Tibial artery (tissue), 4 donors: ENCODE data around the gene IL12RB1.

Experiments used
- DNase-seq, 2 donors: peaks; one replicate each; pipeline ENCODE4 v3.0.0-alpha.2; 2019
- H3K27ac ChIP-seq, 2 donors: fragments of 200-600 bp; sonication (generic) in 1 of 2; 1 replicate in 1 of 2; 2 replicates in 1 of 2; pipeline ENCODE4 v1.5.1; 2018 to 2019; ENCODE audit warnings: mild to moderate bottlenecking in 1 of 2
- H3K27me3 ChIP-seq, 2 donors: fragments of 200-600 bp; sonication (generic) in 1 of 2; one replicate each; pipeline versions ENCODE4 v1.5.1 to v1.6.0; 2016 to 2019
- H3K36me3 ChIP-seq, 3 donors: fragments of 200-600 bp; sonication (generic) in 2 of 3; one replicate each; pipeline ENCODE4 v1.5.1; 2016 to 2019; ENCODE audit warnings: mild to moderate bottlenecking in 2 of 3
- H3K4me1 ChIP-seq, 4 donors: fragments of 200-600 bp; sonication (generic) in 2 of 4; 1 replicate in 3 of 4; 2 replicates in 1 of 4; pipeline ENCODE4 v1.5.1; 2016 to 2019
- H3K4me3 ChIP-seq, 2 donors: fragments of 200-600 bp; sonication (generic) in 1 of 2; 1 replicate in 1 of 2; 2 replicates in 1 of 2; pipeline ENCODE4 v1.5.1; 2018 to 2019; ENCODE audit warnings: mild to moderate bottlenecking in 2 of 2
- H3K9me3 ChIP-seq, 3 donors: fragments of 200-600 bp; sonication (generic) in 1 of 3; one replicate each; pipeline ENCODE4 v1.5.1; 2016 to 2019
- intact Hi-C: fragments of 100-400 bp; cut with DNase I; formaldehyde crosslinking; loops from one replicate; pipeline ENCODE4 v1.15.0; 2023; ENCODE audit warnings: low total_unique reads
- TF ChIP-seq, protein P1 (sequence below), 2 experiments: fragments of 200-600 bp in 1 of 2; fragments of 450-650 bp in 1 of 2; IDR thresholded peaks; one replicate each; pipeline ENCODE4 v1.5.1; 2017 to 2019; ENCODE audit warnings: antibody characterized with exemption in 2 of 2, mild to moderate bottlenecking in 1 of 2, moderate library complexity in 1 of 2

Gene IL12RB1

DNA sequence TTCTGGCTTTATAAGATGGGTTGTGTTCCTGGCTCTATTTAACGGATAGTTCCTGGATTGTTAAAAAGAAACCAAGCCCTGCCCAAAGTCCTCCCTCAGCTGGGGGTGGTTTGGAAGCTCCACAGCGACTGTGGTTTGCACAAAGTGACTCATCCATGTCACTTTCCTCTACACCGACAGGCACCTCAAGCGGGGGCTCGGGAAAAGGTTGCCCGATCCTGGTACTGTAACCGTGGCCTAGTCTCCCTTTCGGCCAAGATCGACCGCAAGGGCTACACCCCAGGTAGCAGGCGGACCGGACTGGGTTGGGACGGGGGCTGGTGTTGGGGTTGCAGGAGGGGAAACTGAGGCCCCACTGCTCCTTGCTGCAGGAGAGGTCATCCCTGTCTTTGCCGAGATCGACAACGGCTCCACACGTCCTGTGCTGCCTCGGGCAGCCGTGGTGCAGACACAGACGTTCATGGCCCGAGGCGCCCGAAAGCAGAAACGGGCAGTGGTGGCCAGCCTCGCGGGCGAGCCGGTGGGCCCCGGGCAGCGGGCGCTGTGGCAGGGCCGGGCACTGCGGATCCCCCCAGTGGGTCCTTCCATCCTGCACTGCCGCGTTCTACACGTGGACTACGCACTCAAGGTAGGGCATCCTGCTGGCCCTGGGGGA is 77.2 kb downstream of the IL12RB1 start:
- Histone ChIP-seq H3K36me3 (peaks cover 58 to 66% (median 58%) of the 10 kb centered on the region in 3 donors), H3K27ac (peak overlapping the region; percentile 84 to 88), H3K9me3 (no peaks in the 10 kb centered on the region), H3K27me3 (no peaks in the 10 kb centered on the region), H3K4me1 (peaks cover 0 to 64% (median 44%) of the 10 kb centered on the region in 4 donors), H3K4me3 (peak overlapping the region; percentile 64 to 70)
- peak in 1 of 2 donors; percentile 66 for DNase-seq
- intact Hi-C loops, result loop anchor here (2.0 kb wide), 1 partner anchor 43 kb away; no protein-coding TSS in a partner anchor
- TF ChIP-seq, protein P1, sequence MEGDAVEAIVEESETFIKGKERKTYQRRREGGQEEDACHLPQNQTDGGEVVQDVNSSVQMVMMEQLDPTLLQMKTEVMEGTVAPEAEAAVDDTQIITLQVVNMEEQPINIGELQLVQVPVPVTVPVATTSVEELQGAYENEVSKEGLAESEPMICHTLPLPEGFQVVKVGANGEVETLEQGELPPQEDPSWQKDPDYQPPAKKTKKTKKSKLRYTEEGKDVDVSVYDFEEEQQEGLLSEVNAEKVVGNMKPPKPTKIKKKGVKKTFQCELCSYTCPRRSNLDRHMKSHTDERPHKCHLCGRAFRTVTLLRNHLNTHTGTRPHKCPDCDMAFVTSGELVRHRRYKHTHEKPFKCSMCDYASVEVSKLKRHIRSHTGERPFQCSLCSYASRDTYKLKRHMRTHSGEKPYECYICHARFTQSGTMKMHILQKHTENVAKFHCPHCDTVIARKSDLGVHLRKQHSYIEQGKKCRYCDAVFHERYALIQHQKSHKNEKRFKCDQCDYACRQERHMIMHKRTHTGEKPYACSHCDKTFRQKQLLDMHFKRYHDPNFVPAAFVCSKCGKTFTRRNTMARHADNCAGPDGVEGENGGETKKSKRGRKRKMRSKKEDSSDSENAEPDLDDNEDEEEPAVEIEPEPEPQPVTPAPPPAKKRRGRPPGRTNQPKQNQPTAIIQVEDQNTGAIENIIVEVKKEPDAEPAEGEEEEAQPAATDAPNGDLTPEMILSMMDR (IDR thresholded peaks at IDR 0.05), result no peak
